Endodermal cell (in vitro differentiated cells): ENCODE measurements around the gene ADGRL3. TPM values are rescaled to one million over a fixed set of nuclear protein-coding genes. Genes with fewer than 3 reads are reported as not detected.
"Not testable (repeated sequence)": the region's sequence is repeated elsewhere in the genome, so short reads cannot be mapped to it uniquely, and the experiment has no call there.

Experiments used
- DNase-seq: peaks from one replicate; pipeline ENCODE4 v3.0.0-alpha.2; 2017
- H3K27ac ChIP-seq: 2 replicates; pipeline ENCODE4 v1.5.1; 2013; ENCODE audit warnings: mild to moderate bottlenecking, low read depth, low read length, moderate library complexity
- H3K27me3 ChIP-seq: 2 replicates; pipeline ENCODE4 v1.6.1; 2013; ENCODE audit warnings: mild to moderate bottlenecking, low read length, moderate library complexity; ENCODE audit not compliant: insufficient read depth, control insufficient read depth, poor library complexity, severe bottlenecking
- H3K36me3 ChIP-seq: 2 replicates; pipeline ENCODE4 v1.7.0; 2013; ENCODE audit warnings: mild to moderate bottlenecking, low read length, moderate library complexity; ENCODE audit not compliant: control insufficient read depth, insufficient read depth
- H3K4me1 ChIP-seq: one replicate; pipeline ENCODE4 v1.7.0; 2013; ENCODE audit warnings: low read length; ENCODE audit not compliant: control insufficient read depth, insufficient read depth
- H3K4me3 ChIP-seq: 2 replicates; pipeline ENCODE4 v1.5.1; 2013; ENCODE audit warnings: mild to moderate bottlenecking, low read length, moderate library complexity
- H3K9ac ChIP-seq: 2 replicates; pipeline ENCODE4 v1.6.1; 2013; ENCODE audit warnings: mild to moderate bottlenecking, low read length, moderate library complexity; ENCODE audit not compliant: poor library complexity, severe bottlenecking; ENCODE audit errors: extremely low read depth
- H3K9me3 ChIP-seq: 2 replicates; pipeline ENCODE4 v1.6.1; 2013; ENCODE audit warnings: mild to moderate bottlenecking, low read length, moderate library complexity; ENCODE audit not compliant: control insufficient read depth
- H3K27ac Mint-ChIP-seq: 2 replicates; pipeline ENCODE4 v1.8.0; 2020; ENCODE audit warnings: mixed read lengths
- H3K27me3 Mint-ChIP-seq: 2 replicates; pipeline ENCODE4 v1.8.0; 2021; ENCODE audit warnings: mild to moderate bottlenecking, mixed read lengths; ENCODE audit not compliant: insufficient read depth
- H3K36me3 Mint-ChIP-seq: 2 replicates; pipeline ENCODE4 v1.8.0; 2020; ENCODE audit warnings: low read depth, mixed read lengths
- H3K4me1 Mint-ChIP-seq: 2 replicates; pipeline ENCODE4 v1.8.0; 2020; ENCODE audit warnings: mixed read lengths
- H3K4me3 Mint-ChIP-seq: 2 replicates; pipeline ENCODE4 v1.8.0; 2020; ENCODE audit warnings: mild to moderate bottlenecking, moderate library complexity, mixed read lengths
- H3K9me3 Mint-ChIP-seq: 2 replicates; pipeline ENCODE4 v1.8.0; 2020; ENCODE audit warnings: mild to moderate bottlenecking, mixed read lengths
- WGBS, 2 experiments: methylation state at CpG; one replicate each; pipeline versions ENCODE4 v1.1.5 to v1.1.7; 2013; ENCODE audit warnings: missing lambda C conversion rate in 2 of 2, mixed read lengths in 1 of 2; ENCODE audit not compliant: insufficient coverage in 1 of 2, insufficient read length in 1 of 2; 5-methylcytosine and 5-hydroxymethylcytosine counted together
- total RNA-seq, 2 donors: library from RNA; stranded (reverse); fragmentation: NEBNext Ultra II Directional in 1 of 2; extraction: Animal tissue kit (Norgen Biotek cat#: 25700) in 1 of 2; gene quantifications; 2 replicates in 1 of 2; 3 replicates in 1 of 2; pipeline ENCODE4 v1.2.1, GENCODE V29; 2021
- TF ChIP-seq, protein P1 (sequence below): fragments of 200-600 bp; sonication (generic); conservative IDR thresholded peaks from 2 replicates; pipeline ENCODE4 v1.5.0; 2021; ENCODE audit warnings: antibody characterized with exemption, mild to moderate bottlenecking

The ADGRL3 gene
- total RNA-seq, 2 donors from 2014 or later: 9.9 to 10.3 TPM

DNA sequence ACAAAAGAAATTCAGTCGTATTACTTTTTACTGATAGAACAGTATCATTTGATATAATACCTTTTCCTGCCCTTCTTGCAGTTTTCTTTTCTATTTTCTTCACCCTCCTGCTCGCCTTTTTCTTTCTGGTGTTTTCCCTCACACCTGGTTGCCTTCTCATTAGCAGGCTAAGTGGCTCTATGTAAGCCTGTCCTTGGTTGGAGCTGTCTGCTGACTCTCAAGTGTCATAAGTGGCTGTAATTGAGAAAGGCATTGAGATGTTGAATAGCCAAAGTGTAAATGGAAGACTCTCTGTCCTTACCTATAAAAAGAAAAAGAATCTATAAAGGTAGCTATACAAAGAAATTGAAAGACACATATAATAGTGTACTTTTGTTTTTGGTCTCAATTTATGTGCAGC is 180.7 kb downstream of the ADGRL3 start:
- H3K27ac ChIP-seq: no peak overlapping the region
- H3K4me1 Mint-ChIP-seq: peaks cover 16% of the 10 kb centered on the region
- TF ChIP-seq, protein P1, sequence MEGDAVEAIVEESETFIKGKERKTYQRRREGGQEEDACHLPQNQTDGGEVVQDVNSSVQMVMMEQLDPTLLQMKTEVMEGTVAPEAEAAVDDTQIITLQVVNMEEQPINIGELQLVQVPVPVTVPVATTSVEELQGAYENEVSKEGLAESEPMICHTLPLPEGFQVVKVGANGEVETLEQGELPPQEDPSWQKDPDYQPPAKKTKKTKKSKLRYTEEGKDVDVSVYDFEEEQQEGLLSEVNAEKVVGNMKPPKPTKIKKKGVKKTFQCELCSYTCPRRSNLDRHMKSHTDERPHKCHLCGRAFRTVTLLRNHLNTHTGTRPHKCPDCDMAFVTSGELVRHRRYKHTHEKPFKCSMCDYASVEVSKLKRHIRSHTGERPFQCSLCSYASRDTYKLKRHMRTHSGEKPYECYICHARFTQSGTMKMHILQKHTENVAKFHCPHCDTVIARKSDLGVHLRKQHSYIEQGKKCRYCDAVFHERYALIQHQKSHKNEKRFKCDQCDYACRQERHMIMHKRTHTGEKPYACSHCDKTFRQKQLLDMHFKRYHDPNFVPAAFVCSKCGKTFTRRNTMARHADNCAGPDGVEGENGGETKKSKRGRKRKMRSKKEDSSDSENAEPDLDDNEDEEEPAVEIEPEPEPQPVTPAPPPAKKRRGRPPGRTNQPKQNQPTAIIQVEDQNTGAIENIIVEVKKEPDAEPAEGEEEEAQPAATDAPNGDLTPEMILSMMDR: no peak
- WGBS, 2 experiments: 60 to 76% methylated on average over 1 to 2 of the region's 2 CpGs
- peak; percentile 49 for DNase-seq
- peaks cover 8% of the 10 kb centered on the region for H3K9me3 ChIP-seq
- no peaks in the 10 kb centered on the region for H3K36me3 ChIP-seq
- no peak overlapping the region for H3K27ac Mint-ChIP-seq
- no peaks in the 10 kb centered on the region for H3K9me3 Mint-ChIP-seq
- H3K4me1 ChIP-seq: no peaks in the 10 kb centered on the region
- no peak overlapping the region for H3K4me3 Mint-ChIP-seq
- H3K36me3 Mint-ChIP-seq: no peaks in the 10 kb centered on the region
- no peaks in the 10 kb centered on the region for H3K27me3 ChIP-seq
- no peaks in the 10 kb centered on the region for H3K27me3 Mint-ChIP-seq
- no peak overlapping the region for H3K4me3 ChIP-seq
- no peak overlapping the region for H3K9ac ChIP-seq

DNA sequence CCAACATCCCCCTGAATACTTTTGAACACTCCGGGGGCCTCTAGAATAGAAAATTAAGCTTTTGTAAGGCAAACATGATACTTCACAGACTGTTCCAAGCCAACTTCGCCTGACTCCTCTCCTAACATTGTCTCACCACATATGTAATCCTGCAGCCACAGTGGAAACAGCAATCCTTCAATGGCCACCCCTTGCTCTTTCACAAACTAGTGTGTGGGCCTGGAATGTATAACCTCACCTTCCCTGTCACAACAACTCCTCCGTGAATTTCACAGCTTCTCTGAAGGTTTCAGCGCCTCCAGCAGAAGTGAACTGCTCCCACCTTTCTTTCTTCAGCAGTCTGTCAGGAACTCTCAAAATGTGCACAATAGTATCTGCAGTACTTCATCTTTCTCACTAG is 185.1 kb downstream of the ADGRL3 start:
- TF ChIP-seq, protein P1: no peak
- Histone ChIP-seq H3K4me3 (no peak overlapping the region), H3K9ac (no peak overlapping the region), H3K4me1 (no peaks in the 10 kb centered on the region), H3K27me3 (no peaks in the 10 kb centered on the region), H3K36me3 (no peaks in the 10 kb centered on the region), H3K27ac (no peak overlapping the region), H3K9me3 (no peaks in the 10 kb centered on the region)
- peak; percentile 57 for DNase-seq
- 50 to 66% methylated on average over 3 to 4 of the region's 4 CpGs for WGBS, 2 experiments
- H3K4me3 Mint-ChIP-seq: no peak overlapping the region
- peak overlapping the region; percentile 15 for H3K27ac Mint-ChIP-seq
- peaks cover 4% of the 10 kb centered on the region for H3K9me3 Mint-ChIP-seq
- no peaks in the 10 kb centered on the region for H3K36me3 Mint-ChIP-seq
- peaks cover 27% of the 10 kb centered on the region for H3K4me1 Mint-ChIP-seq
- H3K27me3 Mint-ChIP-seq: no peaks in the 10 kb centered on the region

DNA sequence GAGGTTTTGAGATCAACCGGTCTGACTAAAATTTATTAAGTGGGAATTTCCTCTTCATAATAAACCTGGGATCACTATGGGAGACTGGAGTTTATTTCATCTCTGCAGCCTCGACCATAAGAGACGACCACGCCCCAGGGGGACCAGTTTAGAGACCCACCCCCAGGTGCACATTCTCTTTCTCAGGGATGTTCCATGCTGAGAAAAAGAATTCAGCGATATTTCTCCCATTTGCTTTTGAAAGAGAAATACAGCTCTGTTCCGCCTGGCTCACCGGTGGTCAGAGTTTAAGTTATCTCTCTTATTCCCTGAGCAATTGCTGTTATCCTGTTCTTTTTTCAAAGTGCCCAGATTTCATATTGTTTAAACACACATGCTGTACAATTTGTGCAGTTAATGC is 187.2 kb downstream of the ADGRL3 start:
- not testable (repeated sequence) for H3K9me3 ChIP-seq, H3K36me3 Mint-ChIP-seq, H3K27ac ChIP-seq, H3K27me3 Mint-ChIP-seq, H3K27ac Mint-ChIP-seq, H3K9me3 Mint-ChIP-seq, H3K9ac ChIP-seq, H3K4me3 Mint-ChIP-seq, H3K4me3 ChIP-seq, H3K36me3 ChIP-seq, H3K4me1 ChIP-seq, H3K27me3 ChIP-seq
- 45 to 50% methylated on average over 7 of the region's 7 CpGs for WGBS, 2 experiments
- peaks cover 17% of the 10 kb centered on the region for H3K4me1 Mint-ChIP-seq
- peak; percentile 72 for DNase-seq

DNA sequence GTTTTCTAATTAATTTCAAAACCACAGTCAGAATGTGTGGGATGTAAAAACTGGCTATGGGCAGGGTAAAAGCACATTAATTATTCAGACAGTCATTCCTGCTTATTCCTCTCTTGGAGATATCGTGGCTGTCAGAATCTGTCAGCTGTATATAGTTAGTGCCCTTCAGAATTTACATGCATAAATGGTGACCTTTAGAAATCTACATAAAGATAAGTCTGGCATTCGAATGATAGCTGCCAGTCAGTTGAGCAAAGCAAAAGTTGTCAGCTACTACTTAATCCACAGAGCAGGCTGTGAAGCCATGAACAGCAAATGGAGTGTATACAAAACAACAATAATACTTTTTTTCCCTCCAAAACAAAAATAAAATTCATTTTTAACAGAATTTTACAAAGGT is 189.5 kb downstream of the ADGRL3 start:
- DNase-seq: no peak
- TF ChIP-seq, protein P1: no peak
- no peak overlapping the region for H3K27ac Mint-ChIP-seq
- H3K9me3 Mint-ChIP-seq: peaks cover 6% of the 10 kb centered on the region
- Histone ChIP-seq H3K36me3 (no peaks in the 10 kb centered on the region), H3K27ac (no peak overlapping the region), H3K4me3 (no peak overlapping the region), H3K4me1 (no peaks in the 10 kb centered on the region), H3K9me3 (no peaks in the 10 kb centered on the region), H3K27me3 (no peaks in the 10 kb centered on the region), H3K9ac (no peak overlapping the region)
- no peak overlapping the region for H3K4me3 Mint-ChIP-seq
- H3K27me3 Mint-ChIP-seq: no peaks in the 10 kb centered on the region
- WGBS, 2 experiments: 57 to 84% methylated on average over 2 of the region's 2 CpGs
- H3K36me3 Mint-ChIP-seq: no peaks in the 10 kb centered on the region
- peaks cover 19% of the 10 kb centered on the region for H3K4me1 Mint-ChIP-seq
